GM18508 (cell line): Measurements from ENCODE around the gene OR11L1.

Source experiments
- ATAC-seq: cut with Tn5 transposase; IDR thresholded peaks from one replicate; pipeline ENCODE4 v1.9.1; 2021; ENCODE audit warnings: moderate number of reproducible peaks; ENCODE audit not compliant: insufficient read depth, unreplicated experiment

Gene OR11L1, protein sequence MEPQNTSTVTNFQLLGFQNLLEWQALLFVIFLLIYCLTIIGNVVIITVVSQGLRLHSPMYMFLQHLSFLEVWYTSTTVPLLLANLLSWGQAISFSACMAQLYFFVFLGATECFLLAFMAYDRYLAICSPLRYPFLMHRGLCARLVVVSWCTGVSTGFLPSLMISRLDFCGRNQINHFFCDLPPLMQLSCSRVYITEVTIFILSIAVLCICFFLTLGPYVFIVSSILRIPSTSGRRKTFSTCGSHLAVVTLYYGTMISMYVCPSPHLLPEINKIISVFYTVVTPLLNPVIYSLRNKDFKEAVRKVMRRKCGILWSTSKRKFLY

DNA sequence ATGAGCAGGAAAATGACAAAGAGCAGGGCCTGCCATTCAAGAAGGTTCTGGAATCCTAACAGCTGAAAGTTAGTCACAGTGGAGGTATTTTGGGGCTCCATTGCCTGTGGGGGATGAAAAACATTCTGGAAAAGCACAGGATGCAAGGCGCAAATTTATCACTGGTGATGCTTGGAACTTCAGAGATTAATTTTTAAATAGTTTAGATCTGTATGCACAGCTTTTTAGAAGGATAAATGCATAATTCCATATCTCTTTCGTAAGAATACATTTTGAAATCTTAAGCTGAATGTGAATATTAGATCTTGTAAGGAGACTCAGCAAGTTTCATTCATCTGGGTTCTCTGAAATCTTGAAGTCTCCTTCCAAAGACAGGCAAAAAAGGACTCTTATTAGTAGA lies at the start of gene OR11L1:
TSS of gene OR11L1 (minus strand) at position 101 of the 400 bp plus-strand sequence. CDS start at position 101, 0 bp downstream.
- no peak for ATAC-seq

DNA sequence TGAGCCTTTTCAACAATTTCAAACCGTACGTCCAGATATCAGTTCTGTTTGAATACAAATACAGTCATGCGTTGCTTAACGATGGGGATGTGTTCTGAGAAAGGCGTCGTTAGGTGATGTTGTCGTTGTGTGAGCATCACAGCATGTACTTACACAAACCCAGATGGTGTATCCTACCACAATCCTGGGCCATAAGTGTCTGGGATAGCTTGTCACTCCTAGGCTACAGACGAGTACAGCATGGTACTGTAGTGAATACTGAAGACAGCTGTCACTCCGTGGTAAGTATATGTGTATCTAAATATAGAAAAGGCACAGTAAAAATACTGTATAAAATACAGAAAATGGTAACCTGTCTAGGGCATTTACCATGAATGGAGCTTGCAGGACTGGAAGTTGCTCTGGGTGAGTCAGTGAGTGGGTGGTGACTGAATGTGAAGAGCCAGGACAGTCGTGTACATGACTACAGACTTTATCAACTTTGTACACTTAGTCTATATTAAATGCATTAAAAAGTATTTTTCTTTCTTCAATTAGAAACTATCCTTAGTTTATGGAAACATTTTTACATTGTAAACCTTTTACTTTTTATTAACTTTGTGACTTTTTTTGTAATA lies 43.2 kb upstream of the OR11L1 start:
- no peak for ATAC-seq

DNA sequence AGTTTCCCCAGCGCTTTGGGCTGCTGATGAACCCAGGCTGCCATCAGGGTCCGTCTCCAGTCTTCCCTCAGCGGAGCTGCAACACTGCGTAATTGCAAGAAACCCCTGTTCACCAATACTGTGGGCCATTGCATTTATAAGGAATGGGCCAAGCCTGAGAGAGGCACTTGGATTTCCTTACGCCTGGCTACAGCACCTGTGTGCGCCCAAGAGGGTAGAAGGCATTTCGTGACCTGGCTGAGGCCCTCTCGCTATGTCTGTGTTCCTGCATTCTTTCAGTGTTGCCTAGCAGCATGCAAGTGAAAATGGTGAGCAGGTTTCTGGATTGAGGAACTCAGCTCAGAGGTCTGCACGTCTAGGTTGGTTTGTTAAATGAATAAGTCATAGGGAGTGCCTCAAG lies 41.6 kb upstream of the OR11L1 start:
- ATAC-seq = no peak

DNA sequence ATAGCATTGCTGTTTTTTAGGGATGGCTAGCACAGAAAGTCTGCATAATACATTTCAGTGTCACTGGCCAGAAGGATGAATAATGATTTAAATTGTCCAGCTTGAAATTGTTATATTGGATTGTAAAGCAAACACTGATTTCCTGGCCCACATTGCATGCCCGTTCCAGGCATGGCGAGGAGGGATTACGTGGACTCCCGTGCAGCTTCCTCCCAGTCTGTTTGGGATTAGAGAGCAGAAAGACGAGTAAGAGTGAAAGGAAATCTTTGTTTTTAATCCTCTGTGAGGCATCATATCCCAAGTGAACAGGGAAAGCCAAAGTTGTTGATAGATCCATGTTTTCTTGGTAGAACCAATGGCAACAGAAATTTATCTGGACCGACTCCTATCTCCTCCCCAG lies 23.7 kb upstream of the OR11L1 start:
- no peak for ATAC-seq

DNA sequence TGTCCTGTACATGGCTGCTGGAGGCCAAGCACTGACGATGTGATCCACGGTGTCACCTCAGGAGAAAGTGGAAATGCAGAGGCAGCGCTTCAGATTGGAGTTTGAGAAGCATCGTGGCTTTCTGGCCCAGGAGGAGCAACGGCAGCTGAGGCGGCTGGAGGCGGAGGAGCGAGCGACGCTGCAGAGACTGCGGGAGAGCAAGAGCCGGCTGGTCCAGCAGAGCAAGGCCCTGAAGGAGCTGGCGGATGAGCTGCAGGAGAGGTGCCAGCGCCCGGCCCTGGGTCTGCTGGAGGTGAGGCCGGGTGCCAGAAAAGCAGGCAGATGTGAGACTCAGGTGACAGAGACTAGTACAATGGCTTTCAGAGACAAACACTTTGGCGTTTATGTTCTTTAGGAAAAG lies 22.9 kb upstream of the OR11L1 start:
- ATAC-seq = no peak

DNA sequence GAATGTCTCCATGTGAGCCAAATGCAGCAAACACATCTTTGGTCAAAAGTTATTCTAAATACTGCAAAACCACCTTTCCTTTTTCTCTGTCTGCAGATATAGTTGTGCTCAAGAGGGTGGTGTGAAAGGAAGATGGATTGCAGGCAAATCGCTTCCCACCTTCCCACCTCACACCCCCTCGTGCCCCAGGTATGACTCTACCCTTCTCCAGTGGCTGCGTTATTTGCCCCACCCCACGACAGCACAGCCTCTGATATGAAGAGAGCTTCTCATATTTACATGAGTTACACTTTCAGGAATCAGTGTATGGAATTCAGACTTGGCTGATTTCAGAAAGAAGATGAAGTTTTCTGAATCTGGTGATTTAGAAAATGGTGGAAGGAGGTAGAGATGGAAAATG lies 21.1 kb upstream of the OR11L1 start:
- ATAC-seq = no peak

DNA sequence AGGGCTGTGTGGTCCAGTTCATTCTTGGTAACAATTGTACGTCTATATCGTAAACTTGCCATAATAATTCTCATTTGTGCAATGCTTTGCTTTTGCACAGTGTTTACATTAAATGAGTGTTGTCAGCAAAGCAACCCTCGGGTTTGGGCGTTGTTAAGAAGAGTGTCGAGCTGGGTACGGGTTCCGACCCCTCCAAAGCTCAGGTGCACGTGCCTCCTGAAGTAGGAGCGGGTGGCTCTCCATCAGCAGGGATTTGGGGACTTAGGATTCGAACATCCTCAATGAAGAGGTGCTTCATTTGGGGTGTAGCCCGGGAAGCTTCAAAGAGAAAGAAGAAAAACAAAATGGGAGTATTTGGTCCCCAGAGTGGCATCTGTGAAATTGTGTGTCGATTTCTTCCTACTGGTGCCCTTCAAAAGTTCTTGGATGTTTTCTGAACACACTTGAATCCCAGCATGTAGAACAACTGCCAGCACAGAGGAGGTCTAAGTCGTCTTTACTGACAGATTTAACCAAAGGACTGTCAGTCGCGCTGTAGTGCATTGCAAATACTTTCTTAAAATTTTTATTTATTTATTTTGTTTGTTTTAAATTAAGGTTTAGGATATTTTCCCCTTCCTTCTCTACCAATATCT lies 16.4 kb upstream of the OR11L1 start:
- no peak for ATAC-seq

DNA sequence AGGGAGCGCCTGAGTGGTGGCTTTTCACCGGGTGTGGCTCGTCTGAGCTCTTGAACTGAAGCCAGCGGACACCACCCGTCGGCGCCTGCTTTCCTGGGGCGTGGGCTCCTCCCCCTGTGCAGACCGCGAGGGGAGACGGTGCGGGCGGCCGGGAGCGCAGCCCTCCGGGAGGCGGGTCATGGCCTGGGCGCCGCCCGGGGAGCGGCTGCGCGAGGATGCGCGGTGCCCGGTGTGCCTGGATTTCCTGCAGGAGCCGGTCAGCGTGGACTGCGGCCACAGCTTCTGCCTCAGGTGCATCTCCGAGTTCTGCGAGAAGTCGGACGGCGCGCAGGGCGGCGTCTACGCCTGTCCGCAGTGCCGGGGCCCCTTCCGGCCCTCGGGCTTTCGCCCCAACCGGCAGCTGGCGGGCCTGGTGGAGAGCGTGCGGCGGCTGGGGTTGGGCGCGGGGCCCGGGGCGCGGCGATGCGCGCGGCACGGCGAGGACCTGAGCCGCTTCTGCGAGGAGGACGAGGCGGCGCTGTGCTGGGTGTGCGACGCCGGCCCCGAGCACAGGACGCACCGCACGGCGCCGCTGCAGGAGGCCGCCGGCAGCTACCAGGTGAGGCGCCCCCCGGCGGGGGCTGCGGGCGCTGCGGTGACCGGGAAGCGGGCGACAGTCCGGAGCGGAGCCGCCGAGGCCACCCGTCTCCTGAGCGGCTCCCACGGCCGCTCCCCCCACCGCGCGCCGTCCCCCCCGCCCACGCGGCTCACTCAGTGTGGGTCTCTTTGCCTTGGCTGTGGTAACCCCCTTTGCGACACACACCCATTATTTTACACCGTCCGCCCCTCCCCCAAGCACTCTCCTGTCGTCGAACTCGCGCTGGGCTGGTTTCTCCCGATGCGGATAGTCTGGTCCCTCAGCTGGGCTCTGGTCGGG lies 15.6 kb upstream of the OR11L1 start, which contains the start of gene TRIM58:
TSS of gene TRIM58 (plus strand) at position 119 of the 916 bp plus-strand sequence. CDS start at position 179, 60 bp downstream.
- ATAC-seq = no peak

DNA sequence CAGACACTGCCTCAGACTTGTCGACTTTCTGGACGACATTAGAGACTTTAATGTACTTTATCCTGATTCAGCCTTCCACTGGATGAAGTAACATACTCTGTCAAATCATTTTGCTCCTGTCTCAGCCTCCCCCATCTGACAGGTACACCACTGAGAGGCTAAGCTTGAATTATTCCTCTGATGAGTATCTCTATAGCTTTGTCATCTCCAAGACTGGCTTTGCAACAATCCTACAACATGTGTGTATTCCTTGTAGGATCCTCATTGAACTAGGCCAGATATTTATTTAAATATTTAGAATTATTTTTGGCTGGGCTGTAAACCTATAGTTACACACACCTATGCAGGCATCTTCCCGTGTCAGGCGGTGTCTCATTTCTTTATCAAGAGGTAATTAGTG lies 14.2 kb upstream of the OR11L1 start:
- ATAC-seq = no peak

DNA sequence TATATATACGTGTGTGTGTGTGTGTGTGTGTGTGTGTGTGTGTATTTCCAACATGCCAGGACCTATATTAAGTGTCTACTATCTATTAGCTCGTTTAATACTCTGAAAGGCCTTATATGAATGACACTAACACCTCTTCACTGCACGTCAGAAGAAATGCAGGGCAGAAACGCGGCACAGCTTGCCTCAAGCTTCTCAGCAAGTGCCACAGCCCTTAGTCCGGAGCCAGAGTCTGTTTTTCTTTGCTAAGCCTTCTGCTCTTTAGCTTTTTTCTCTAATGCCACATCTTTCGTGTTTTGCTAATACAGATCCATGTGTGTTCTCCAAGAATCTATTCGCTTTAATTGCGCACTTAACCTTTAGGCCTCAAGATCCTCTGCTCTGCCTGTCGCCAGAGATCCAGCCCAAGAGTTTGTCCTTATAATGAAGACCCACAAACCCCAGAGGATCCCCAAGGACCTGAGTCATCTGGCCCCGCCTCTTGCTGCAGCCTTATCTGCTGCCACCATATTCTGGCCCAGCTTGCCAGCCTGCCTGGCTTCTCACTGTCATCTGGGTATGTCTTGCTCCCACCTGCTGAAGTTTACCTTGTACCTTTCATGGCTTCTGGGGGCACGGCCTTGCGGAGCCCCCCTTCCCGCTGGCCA lies 13.3 kb upstream of the OR11L1 start:
- ATAC-seq = no peak

DNA sequence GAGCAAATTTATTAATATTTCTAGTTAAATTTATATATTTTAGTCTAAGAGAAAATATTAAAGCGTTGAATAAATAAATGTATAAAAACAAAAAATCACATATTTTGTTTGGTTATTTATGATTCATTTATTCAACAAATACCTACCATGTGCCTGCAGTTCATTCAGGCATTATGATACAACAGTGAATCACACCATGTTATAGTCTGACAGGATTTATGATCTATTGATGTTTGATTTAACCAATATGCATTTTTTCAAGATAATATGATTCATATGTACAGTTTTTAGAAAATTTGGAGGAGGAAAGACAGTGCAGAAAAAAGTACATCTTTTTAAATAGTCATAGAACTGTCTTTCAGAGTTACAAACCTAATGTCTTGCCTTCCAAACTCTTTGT lies 7.9 kb upstream of the OR11L1 start:
- ATAC-seq = no peak

DNA sequence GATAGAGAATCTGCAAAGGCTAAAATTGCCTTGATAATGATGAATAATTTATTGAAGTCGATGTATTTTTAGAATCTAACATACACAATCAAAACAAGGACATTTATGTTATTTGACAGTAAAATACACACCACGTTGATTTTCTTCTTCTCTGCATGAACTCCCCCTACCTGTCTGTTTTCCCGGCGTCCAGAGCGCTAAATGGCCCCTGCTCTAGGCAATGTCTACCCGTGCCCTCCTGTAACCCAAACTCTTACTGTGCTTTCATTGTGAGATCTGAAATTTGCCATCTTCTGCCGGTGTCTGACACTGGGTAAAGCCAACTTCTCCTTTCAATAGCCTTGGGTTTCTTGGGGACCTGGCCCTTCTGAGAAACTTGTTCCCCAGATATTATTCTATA lies 6.7 kb upstream of the OR11L1 start:
- ATAC-seq = no peak

DNA sequence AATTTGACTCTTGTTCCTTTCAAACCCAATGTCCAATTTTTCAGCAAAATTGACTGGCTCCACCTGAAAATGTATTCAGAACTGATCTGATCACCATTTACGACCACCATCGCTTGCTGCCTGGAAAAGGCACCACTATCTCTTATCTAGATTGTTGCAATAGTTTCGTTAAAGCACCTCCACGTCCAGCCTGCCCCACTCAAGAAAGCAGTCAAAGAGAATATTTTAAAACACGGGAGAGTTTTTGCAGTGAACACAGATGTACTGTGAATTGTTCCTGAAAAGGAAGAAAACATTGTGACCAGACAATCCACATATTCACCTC lies 4.0 kb upstream of the OR11L1 start:
- ATAC-seq = no peak

DNA sequence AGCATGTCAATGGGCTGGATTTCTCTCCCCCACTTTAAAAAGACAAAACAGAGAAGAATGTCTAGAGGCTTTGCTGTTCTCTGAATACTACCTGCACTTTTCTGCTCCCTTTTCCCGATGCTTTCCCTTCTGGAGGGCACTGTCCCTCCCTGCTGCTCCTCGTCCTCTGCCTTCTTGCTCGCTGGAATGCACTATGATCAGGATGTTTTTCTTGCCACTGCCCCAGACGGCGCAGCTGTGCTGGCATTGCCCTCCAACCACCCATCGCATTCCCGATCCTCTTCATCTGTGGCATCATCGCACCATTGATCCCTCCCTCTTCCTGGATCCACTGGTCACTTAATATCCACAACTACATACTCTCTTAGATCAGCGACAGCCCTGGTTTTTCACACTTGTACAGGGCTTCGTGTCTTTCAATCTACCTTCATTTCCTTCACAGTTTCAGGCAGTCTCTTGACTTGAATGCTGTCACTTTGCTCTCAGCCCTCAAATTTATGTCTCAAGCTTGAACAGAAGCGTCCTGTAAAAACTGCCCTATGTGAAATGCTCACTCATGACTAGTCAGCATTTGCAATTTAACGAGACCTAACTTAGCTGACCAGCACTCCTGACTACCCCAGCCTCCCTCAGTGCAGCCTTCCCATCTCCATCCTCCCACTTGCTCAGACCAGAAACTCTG lies 3.5 kb upstream of the OR11L1 start:
- no peak for ATAC-seq

DNA sequence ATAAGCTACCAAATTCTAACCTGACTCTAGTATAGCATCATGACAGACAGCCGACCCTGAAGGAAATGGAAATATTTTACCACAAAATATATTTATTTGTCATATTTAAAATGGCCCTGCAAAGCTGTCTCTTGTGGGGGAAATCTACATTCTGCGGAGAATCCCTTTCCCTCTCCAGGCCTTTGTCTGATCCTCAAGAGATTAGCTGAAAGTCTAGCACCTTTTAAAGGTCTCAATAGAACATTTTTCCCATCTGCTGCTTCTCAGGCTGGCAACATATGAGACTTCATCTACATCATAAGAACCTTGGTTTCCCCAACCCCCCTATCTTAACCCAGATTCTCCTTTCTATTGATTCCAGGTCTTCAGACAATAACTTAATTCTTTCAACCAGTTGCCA lies 1.7 kb upstream of the OR11L1 start:
- no peak for ATAC-seq

DNA sequence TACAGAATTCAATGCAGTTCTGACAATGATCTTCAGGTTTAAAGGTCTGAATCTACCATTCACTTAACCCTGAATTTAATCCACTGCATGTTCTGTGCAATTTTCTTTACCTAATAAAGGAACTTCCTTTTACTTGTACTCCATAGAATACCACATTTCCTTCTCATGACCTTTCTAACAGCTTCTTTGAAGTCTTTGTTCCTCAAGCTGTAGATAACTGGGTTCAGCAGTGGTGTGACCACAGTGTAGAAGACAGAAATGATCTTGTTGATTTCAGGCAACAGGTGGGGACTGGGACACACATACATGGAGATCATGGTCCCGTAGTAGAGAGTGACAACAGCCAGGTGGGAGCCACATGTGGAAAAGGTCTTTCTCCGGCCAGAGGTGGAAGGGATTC lies 878 bp downstream of the OR11L1 start:
- ATAC-seq = no peak

DNA sequence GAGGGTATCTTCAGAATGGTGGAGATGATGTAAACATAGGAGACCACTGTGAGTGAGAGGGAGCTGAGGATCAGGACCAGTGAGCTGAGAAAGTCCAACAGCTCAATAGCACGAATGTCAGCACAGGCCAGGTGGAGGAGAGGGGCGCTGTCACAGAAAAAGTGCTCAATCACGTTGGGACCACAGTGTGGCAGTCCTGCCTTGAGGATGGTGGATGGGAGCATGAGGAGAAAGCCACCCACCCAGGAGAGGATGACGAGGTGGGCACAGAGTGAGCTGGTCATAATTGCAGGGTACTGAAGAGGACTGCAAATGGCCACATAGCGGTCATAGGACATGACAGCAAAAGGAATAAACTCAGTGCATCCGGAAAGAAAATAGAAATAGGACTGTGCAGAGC lies 8.1 kb downstream of the OR11L1 start:
- ATAC-seq = no peak

DNA sequence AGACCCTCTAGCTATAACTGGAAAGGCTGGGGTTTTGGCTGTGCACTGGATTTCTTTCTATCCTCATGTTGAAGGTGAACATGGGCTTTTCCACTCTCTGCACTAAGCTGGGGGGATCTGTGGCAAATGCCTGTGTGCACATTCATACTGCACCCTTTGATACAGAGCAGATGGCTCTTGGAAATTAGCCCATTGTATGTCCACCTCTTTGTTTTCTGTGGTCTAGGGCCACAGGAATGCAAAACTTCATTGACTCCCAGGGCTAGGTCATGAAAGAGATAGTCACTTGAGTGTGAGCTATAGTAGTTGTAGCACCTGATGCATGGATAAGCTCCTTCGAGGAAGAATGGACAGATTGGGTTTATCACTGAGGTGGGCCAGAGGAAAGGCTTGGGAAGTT lies 12.0 kb downstream of the OR11L1 start:
- no peak for ATAC-seq

DNA sequence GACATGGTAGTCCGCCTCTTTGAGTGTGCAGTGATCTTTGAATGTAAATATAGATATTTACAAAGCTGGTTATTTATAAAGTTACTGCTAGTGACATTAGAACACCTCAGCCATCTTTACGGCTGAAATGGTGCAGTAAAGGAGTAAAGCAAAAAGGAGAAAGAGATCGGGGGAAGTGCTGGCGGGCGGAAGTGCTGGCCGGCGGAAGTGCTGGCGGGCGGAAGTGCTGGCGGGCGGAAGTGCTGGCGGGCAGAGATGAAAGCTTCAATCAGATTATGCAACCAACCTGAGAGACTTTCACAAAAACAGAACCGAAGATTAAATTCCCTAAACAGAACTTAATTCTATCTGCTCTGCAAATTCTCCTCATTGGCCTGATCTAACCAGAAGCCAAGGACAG lies 16.3 kb downstream of the OR11L1 start:
- no peak for ATAC-seq

DNA sequence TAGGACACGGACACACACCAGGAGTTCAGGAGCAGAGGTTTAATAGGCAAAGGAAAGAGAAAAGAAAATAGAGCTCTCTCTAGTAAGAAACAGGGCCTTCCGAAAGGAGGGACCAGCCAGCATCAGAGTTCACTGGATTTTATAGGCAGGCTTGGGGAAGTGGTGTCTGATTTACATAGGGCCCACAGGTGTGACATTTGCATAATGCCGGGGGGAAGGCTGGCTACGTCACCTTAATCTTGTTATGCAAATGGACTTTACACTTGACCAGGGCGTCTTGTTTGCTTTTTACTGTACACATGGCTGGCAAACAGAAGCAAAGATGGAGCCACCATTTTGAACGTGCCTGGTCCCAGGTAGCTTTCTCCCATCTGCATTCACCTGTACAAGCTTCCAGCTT lies 17.7 kb downstream of the OR11L1 start, which contains the start of gene OR14A16:
TSS of gene OR14A16 (minus strand) at position 97 of the 400 bp plus-strand sequence. CDS start 8,390 bp downstream, outside the sequence.
- ATAC-seq = no peak
